Esophagus squamous epithelium (tissue), 5 donors: ENCODE measurements around the gene GP9. TPM values are rescaled to one million over a fixed set of nuclear protein-coding genes. Genes with fewer than 3 reads are reported as not detected.
"Not testable (repeated sequence)": the region's sequence is repeated elsewhere in the genome, so short reads cannot be mapped to it uniquely, and the experiment has no call there.

Experiments
- DNase-seq: peaks from one replicate; lab custom pipeline; 2025; lab: John Stamatoyannopoulos, UW
- H3K27ac ChIP-seq, 4 donors: fragments of 200-600 bp; sonication (generic); one replicate each; pipeline ENCODE4 v1.5.1; 2016 to 2019; ENCODE audit warnings: mild to moderate bottlenecking in 1 of 4
- H3K27me3 ChIP-seq, 4 donors: fragments of 200-600 bp; sonication (generic); 1 replicate in 3 of 4; 2 replicates in 1 of 4; pipeline versions ENCODE4 v1.5.1 to v1.6.0; 2017 to 2021; ENCODE audit warnings: antibody characterized with exemption in 1 of 4
- H3K36me3 ChIP-seq, 3 donors: fragments of 200-600 bp; sonication (generic); one replicate each; pipeline ENCODE4 v1.5.1; 2016 to 2019
- H3K4me1 ChIP-seq, 3 donors: fragments of 200-600 bp; sonication (generic); one replicate each; pipeline ENCODE4 v1.5.1; 2017 to 2019
- H3K4me3 ChIP-seq, 4 donors: fragments of 200-600 bp; sonication (generic); 1 replicate in 3 of 4; 2 replicates in 1 of 4; pipeline ENCODE4 v1.5.1; 2016 to 2019; ENCODE audit warnings: mild to moderate bottlenecking in 2 of 4, moderate library complexity in 1 of 4
- H3K9me3 ChIP-seq, 3 donors: fragments of 200-600 bp; sonication (generic); one replicate each; pipeline ENCODE4 v1.5.1; 2016 to 2019
- CTCF ChIP-seq, 6 experiments: fragments of 450-650 bp in 4 of 6; fragments of 200-600 bp in 2 of 6; sonication (generic) in 2 of 6; IDR thresholded peaks; one replicate each; pipeline ENCODE4 v1.5.1; 2016 to 2019; ENCODE audit warnings: antibody characterized with exemption in 6 of 6, mild to moderate bottlenecking in 4 of 6, moderate library complexity in 4 of 6
- POLR2A ChIP-seq, 4 donors: fragments of 450-650 bp; IDR thresholded peaks; one replicate each; pipeline ENCODE4 v1.6.1; 2017; ENCODE audit warnings: antibody characterized with exemption in 4 of 4, mild to moderate bottlenecking in 4 of 4, moderate library complexity in 3 of 4
- WGBS, 2 donors: methylation state at CpG; one replicate each; pipeline ENCODE4 v1.1.5; 2018; 5-methylcytosine and 5-hydroxymethylcytosine counted together
- intact Hi-C: fragments of 100-400 bp; cut with DNase I; formaldehyde crosslinking; loops from one replicate; pipeline ENCODE4 v1.15.0; 2022
- total RNA-seq, 4 donors: library from RNA; depleted of rRNA; stranded (reverse); fragments of >200 nt; gene quantifications; one replicate each; pipeline ENCODE4 v1.1.0, GENCODE V29; 2016
- donor health status: DM: yes; HTN: yes; CAD: no.

Gene GP9
- total RNA-seq, 4 donors from 2014 or later, result not detected

GRCh38 chr3:129067719-129068118 is 7.1 kb downstream of the GP9 start:
- H3K27ac ChIP-seq, result not testable (repeated sequence)

GRCh38 chr3:129068291-129068886 is 7.8 kb downstream of the GP9 start:
- intact Hi-C loops, result no loop called here
- no peak for DNase-seq
- peak overlapping the region; percentile 15 to 60 (median 36) for H3K4me3 ChIP-seq

More at GRCh38 chr3:129067719-129068118, 7.1 kb downstream of the GP9 start:
- H3K4me3 ChIP-seq, intact Hi-C loops, H3K36me3 ChIP-seq, DNase-seq, H3K27me3 ChIP-seq, H3K9me3 ChIP-seq: not testable (repeated sequence)
- 60 to 89% methylated on average over 5 to 7 of the region's 7 CpGs for WGBS, 2 donors
- peaks cover 0 to 29% (median 3%) of the 10 kb centered on the region in 3 donors for H3K4me1 ChIP-seq
- TF ChIP-seq CTCF (IDR thresholded peaks at IDR 0.05), result peak in 1 of 6 experiments; percentile 5

GRCh38 chr3:129069313-129070085 is 8.9 kb downstream of the GP9 start:
- not testable (repeated sequence) for DNase-seq

More at GRCh38 chr3:129068291-129068886, 7.8 kb downstream of the GP9 start:
- Histone ChIP-seq H3K4me1 (peaks cover 0 to 29% (median 3%) of the 10 kb centered on the region in 3 donors), H3K36me3 (no peaks in the 10 kb centered on the region), H3K9me3 (no peaks in the 10 kb centered on the region), H3K27ac (peak overlapping the region in 2 of 4 donors; percentile 44), H3K27me3 (no peaks in the 10 kb centered on the region)
- 3 to 6% methylated on average over 7 to 9 of the region's 44 CpGs for WGBS, 2 donors
- TF ChIP-seq CTCF (IDR thresholded peaks at IDR 0.05), result no peak
- TF ChIP-seq POLR2A (IDR thresholded peaks at IDR 0.05), result no peak

GRCh38 chr3:129070086-129070885 is 9.7 kb downstream of the GP9 start:
- TF ChIP-seq POLR2A (IDR thresholded peaks at IDR 0.05) (no peak), CTCF (IDR thresholded peaks at IDR 0.05) (no peak)
- intact Hi-C loops, result no loop called here
- DNase-seq, result no peak
- Histone ChIP-seq H3K9me3 (no peaks in the 10 kb centered on the region), H3K27ac (no peak overlapping the region), H3K27me3 (no peaks in the 10 kb centered on the region), H3K36me3 (no peaks in the 10 kb centered on the region), H3K4me3 (no peak overlapping the region), H3K4me1 (peaks cover 0 to 19% (median 0%) of the 10 kb centered on the region in 3 donors)
- 61 to 80% methylated on average over 7 to 8 of the region's 8 CpGs for WGBS, 2 donors

More at GRCh38 chr3:129069313-129070085, 8.9 kb downstream of the GP9 start:
- H3K9me3 ChIP-seq, H3K27me3 ChIP-seq, H3K36me3 ChIP-seq, intact Hi-C loops, H3K4me3 ChIP-seq: not testable (repeated sequence)
- Histone ChIP-seq H3K27ac (peak overlapping the region in 1 of 4 donors; percentile 44), H3K4me1 (peaks cover 0 to 20% (median 0%) of the 10 kb centered on the region in 3 donors)
- whole genome bisulfite sequencing, 2 donors, result 77 to 96% methylated on average over 12 to 13 of the region's 13 CpGs

- DNase-seq, result no peak
- peaks cover 0 to 13% (median 0%) of the 10 kb centered on the region in 3 donors for H3K4me1 ChIP-seq
- no peaks in the 10 kb centered on the region for H3K27me3 ChIP-seq
- no peaks in the 10 kb centered on the region for H3K36me3 ChIP-seq
- TF ChIP-seq CTCF (IDR thresholded peaks at IDR 0.05) (no peak), POLR2A (IDR thresholded peaks at IDR 0.05) (no peak)
- WGBS, 2 donors, result 57 to 66% methylated on average over 7 of the region's 7 CpGs
- peak overlapping the region in 2 of 4 donors; percentile 28 to 60 for H3K27ac ChIP-seq
- H3K4me3 ChIP-seq, result no peak overlapping the region
- H3K9me3 ChIP-seq, result no peaks in the 10 kb centered on the region
- intact Hi-C loops, result no loop called here
Measured at GRCh38 chr3:129077222-129077621, 16.6 kb downstream of the GP9 start.
